Measurements from ENCODE around the gene ARRDC1.

DNA sequence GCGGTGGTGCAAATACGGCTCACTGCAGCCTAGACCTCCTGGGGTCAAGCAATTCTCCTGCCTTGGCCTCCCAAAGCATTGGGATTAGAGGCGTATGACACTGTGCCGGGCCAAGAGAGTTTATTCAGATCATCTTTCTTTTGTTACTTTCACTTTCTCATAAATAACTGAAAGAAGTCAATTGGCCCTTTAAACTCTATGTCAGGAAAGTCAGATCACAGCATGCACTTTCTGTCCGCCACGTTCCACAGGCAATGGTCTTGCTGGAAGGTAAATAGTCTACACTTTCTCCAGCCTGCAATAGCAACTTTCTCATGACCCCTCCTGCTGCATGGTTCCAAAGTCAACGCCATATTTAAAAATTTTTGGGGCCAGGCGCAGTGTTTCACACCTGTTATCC, 6.5 kb upstream of the ARRDC1 start:
- no peak for TF ChIP-seq NFIC (IDR thresholded peaks at IDR 0.05)
- TF ChIP-seq, protein P1, sequence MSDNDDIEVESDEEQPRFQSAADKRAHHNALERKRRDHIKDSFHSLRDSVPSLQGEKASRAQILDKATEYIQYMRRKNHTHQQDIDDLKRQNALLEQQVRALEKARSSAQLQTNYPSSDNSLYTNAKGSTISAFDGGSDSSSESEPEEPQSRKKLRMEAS (CRISPR knock-in tag; IDR thresholded peaks at IDR 0.05) = no peak
- TF ChIP-seq SMARCC2 (IDR thresholded peaks at IDR 0.05; ENCODE audit: low read depth) = no peak
- TF ChIP-seq, protein P2, sequence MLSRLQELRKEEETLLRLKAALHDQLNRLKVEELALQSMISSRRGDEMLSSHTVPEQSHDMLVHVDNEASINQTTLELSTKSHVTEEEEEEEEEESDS (CRISPR knock-in tag; IDR thresholded peaks at IDR 0.05) = no peak

Measured in K562 (cell line).